ENCODE measurements around the gene CCDC7. TPM values are rescaled to one million over a fixed set of nuclear protein-coding genes. Genes with fewer than 3 reads are reported as not detected.
"Not testable (repeated sequence)": the region's sequence is repeated elsewhere in the genome, so short reads cannot be mapped to it uniquely, and the experiment has no call there.

The CCDC7 gene
- total and polyA plus RNA-seq, 4 experiments from 2014 or later: 7.7 to 90.5 (median 41.8) TPM

DNA sequence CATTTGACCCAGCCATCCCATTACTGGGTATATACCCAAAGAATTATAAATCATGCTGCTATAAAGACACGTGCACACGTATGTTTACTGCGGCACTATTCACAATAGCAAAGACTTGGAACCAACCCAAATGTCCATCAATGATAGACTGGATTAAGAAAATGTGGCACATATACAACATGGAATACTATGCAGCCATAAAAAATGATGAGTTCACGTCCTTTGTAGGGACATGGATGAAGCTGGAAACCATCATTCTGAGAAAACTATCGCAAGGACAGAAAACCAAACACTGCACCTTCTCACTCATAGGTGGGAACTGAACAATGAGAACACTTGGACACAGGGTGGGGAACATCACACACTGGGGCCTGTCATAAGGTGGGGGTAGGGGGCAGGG, 471.9 kb downstream of the CCDC7 start:
- peaks cover 84 to 87% of the 10 kb centered on the region in 2 donors for H3K36me3 Mint-ChIP-seq
- POLR2A ChIA-PET (ENCODE audit: partially characterized antibody); H3K9me3 Mint-ChIP-seq; intact Hi-C loops (cut with micrococcal nuclease); H3K27ac ChIP-seq (ENCODE audit: low read depth, low read length); DNase-seq; H3K4me1 ChIP-seq (ENCODE audit: insufficient read depth, low read length); H3K4me3 Mint-ChIP-seq; H3K27me3 Mint-ChIP-seq; H3K4me3 ChIP-seq (ENCODE audit: low read length in 2 of 2); CTCF ChIA-PET (ENCODE audit: partially characterized antibody); H3K27me3 ChIP-seq (ENCODE audit: insufficient read depth, low read length); H3K9me3 ChIP-seq (ENCODE audit: control insufficient read depth in 1 of 2, low read length in 2 of 2): not testable (repeated sequence)
- peaks cover 32 to 64% (median 45%) of the 10 kb centered on the region in 4 donors for H3K4me1 Mint-ChIP-seq
- H3K36me3 ChIP-seq (ENCODE audit: insufficient read depth, low read length): peaks cover 40% of the 10 kb centered on the region
- H3K27ac Mint-ChIP-seq: peak overlapping the region in 1 of 7 donors; percentile 30

- Mint-ChIP-seq H3K9me3 (peaks cover 0 to 4% (median 0%) of the 10 kb centered on the region in 8 donors), H3K36me3 (peaks cover 85 to 88% of the 10 kb centered on the region in 2 donors), H3K4me3 (no peak overlapping the region), H3K4me1 (peaks cover 28 to 67% (median 49%) of the 10 kb centered on the region in 4 donors), H3K27ac (peak overlapping the region in 2 of 7 donors; percentile 10 to 32), H3K27me3 (no peaks in the 10 kb centered on the region)
- H3K36me3 ChIP-seq (ENCODE audit: insufficient read depth, low read length): peaks cover 79% of the 10 kb centered on the region
- H3K9me3 ChIP-seq (ENCODE audit: control insufficient read depth in 1 of 2, low read length in 2 of 2): no peaks in the 10 kb centered on the region
- intact Hi-C loops (cut with micrococcal nuclease): no loop called here
- POLR2A ChIA-PET (ENCODE audit: partially characterized antibody): interaction anchor here (1.1 kb wide), 1 partner anchor 33 kb away, joined by 3 read pairs; no protein-coding TSS in a partner anchor
- CTCF ChIA-PET (ENCODE audit: partially characterized antibody): no interaction called here
- no peaks in the 10 kb centered on the region for H3K27me3 ChIP-seq (ENCODE audit: insufficient read depth, low read length)
- DNase-seq: no peak
- H3K4me3 ChIP-seq (ENCODE audit: low read length in 2 of 2): no peak overlapping the region
- H3K4me1 ChIP-seq (ENCODE audit: insufficient read depth, low read length): peaks cover 44% of the 10 kb centered on the region
- H3K27ac ChIP-seq (ENCODE audit: low read depth, low read length): no peak overlapping the region
Measured at GRCh38 chr10:32922170-32922569, 476.2 kb downstream of the CCDC7 start.

DNA sequence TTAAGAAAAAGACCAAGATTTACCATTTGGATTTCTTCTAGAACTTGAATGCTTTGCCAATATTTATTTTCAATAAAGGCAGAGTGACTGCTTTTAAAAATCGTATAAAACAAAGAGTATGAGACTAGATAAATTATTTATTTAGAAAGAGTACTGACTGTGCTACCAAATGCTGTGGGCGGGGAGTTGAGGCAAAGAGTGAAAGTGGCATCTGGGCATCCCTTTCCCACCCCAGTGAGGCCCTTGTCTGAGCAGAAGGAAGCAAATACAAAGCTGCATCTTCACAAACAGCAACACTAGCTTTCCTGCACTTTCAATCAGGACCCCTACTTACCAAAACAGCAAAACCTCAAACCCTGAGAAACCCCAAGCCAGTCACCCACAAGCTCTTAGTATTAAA, 477.2 kb downstream of the CCDC7 start:
- H3K4me3 ChIP-seq (ENCODE audit: low read length in 2 of 2): no peak overlapping the region
- no peaks in the 10 kb centered on the region for H3K27me3 ChIP-seq (ENCODE audit: insufficient read depth, low read length)
- H3K36me3 Mint-ChIP-seq: peaks cover 85 to 86% of the 10 kb centered on the region in 2 donors
- peaks cover 29 to 71% (median 50%) of the 10 kb centered on the region in 4 donors for H3K4me1 Mint-ChIP-seq
- POLR2A ChIA-PET (ENCODE audit: partially characterized antibody): interaction anchor here (1.1 to 1.8 kb wide), 2 partner anchors 28 to 34 kb away, joined by 3 to 5 read pairs; no protein-coding TSS in a partner anchor
- H3K4me3 Mint-ChIP-seq: peak overlapping the region in 1 of 8 donors; percentile 44
- H3K9me3 Mint-ChIP-seq: peaks cover 0 to 4% (median 0%) of the 10 kb centered on the region in 8 donors
- peak overlapping the region in 6 of 7 donors; percentile 11 to 90 (median 50) for H3K27ac Mint-ChIP-seq
- H3K36me3 ChIP-seq (ENCODE audit: insufficient read depth, low read length): peaks cover 89% of the 10 kb centered on the region
- DNase-seq: no peak
- no peak overlapping the region for H3K27ac ChIP-seq (ENCODE audit: low read depth, low read length)
- intact Hi-C loops (cut with micrococcal nuclease): no loop called here
- H3K9me3 ChIP-seq (ENCODE audit: control insufficient read depth in 1 of 2, low read length in 2 of 2): no peaks in the 10 kb centered on the region
- peaks cover 44% of the 10 kb centered on the region for H3K4me1 ChIP-seq (ENCODE audit: insufficient read depth, low read length)
- CTCF ChIA-PET (ENCODE audit: partially characterized antibody): no interaction called here
- H3K27me3 Mint-ChIP-seq: no peaks in the 10 kb centered on the region

- Mint-ChIP-seq H3K27me3 (no peaks in the 10 kb centered on the region), H3K4me3 (peak overlapping the region in 5 of 8 donors; percentile 9 to 63 (median 44)), H3K4me1 (peaks cover 33 to 79% (median 51%) of the 10 kb centered on the region in 4 donors), H3K36me3 (peaks cover 85 to 86% of the 10 kb centered on the region in 2 donors), H3K9me3 (peaks cover 0 to 2% (median 0%) of the 10 kb centered on the region in 8 donors), H3K27ac (peak overlapping the region in 6 of 7 donors; percentile 41 to 85 (median 76))
- peaks cover 46% of the 10 kb centered on the region for H3K4me1 ChIP-seq (ENCODE audit: insufficient read depth, low read length)
- no peaks in the 10 kb centered on the region for H3K9me3 ChIP-seq (ENCODE audit: control insufficient read depth in 1 of 2, low read length in 2 of 2)
- H3K27me3 ChIP-seq (ENCODE audit: insufficient read depth, low read length): no peaks in the 10 kb centered on the region
- CTCF ChIA-PET (ENCODE audit: partially characterized antibody): interaction anchor here (1.2 kb wide), 1 partner anchor 85 kb away, joined by 3 read pairs; no protein-coding TSS in a partner anchor
- no peak for DNase-seq
- H3K36me3 ChIP-seq (ENCODE audit: insufficient read depth, low read length): peaks cover 88% of the 10 kb centered on the region
- H3K4me3 ChIP-seq (ENCODE audit: low read length in 2 of 2): no peak overlapping the region
- POLR2A ChIA-PET (ENCODE audit: partially characterized antibody): interaction anchor here (1.1 to 1.8 kb wide), 2 partner anchors 28 to 33 kb away, joined by 3 to 5 read pairs; no protein-coding TSS in a partner anchor
- intact Hi-C loops (cut with micrococcal nuclease): no loop called here
- H3K27ac ChIP-seq (ENCODE audit: low read depth, low read length): no peak overlapping the region
Measured at GRCh38 chr10:32923849-32924248, 477.9 kb downstream of the CCDC7 start.

Other genes starting within 250 kb of the CCDC7 start
- gene EPC1, start 99.0 kb upstream of the CCDC7 start, total RNA-seq: 100 to 1,000 TPM; 105 to 112 TPM
- gene EPC1, start 99.0 kb upstream of the CCDC7 start, polyA plus RNA-seq: 10 to 100 TPM; 46.0 to 57.0 TPM

Measured in CD4-positive, alpha-beta memory T cell (primary cell).